ENCODE results near the gene SNAP25. TPM values are rescaled to one million over a fixed set of nuclear protein-coding genes. Genes with fewer than 3 reads are reported as not detected.

The SNAP25 gene
- total RNA-seq, 4 donors from 2014 or later = 0.47 to 5.5 (median 2.3) TPM

DNA sequence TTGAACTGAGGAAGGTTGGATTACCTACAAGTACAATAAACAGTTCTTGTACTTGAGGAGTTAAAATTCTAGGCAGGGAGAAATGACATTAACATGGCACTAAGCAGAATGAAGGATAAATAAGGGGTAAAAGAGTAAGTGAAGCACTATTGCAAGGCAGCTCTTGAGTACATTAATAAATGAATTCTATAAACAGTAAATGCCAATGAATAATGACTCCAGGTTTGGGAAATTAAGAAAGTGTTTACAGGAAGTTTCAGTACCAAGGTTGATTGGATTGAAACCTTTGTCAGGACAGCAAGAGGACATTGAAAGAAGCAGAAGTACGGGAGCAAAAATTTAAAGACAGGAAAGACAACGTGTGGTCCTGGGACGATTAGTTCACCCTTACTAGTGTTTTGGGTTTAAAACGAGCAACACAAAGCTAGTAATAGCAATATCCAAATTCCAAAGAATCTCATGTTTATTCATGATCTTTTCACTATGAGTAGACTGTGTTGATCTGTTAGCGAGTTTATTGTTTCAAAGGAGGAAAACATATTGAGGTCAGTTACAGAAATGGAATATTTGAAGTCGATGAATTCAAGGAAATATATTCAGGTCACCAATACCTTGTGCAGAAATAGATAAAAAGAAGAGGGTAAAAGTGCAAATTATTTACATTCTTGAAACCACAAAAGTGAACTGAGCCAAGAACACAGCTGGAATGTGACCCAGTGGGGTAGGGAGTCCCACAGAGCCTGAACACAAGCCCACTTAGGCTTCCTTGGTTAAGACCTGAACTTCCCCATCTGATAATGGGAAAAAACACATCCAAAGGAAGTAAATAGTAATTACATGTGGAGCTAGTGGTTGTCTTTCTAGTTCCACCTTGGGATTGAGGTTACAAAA, 134.5 kb downstream of the SNAP25 start:
- no peaks in the 10 kb centered on the region for H3K4me1 ChIP-seq
- H3K36me3 ChIP-seq = no peaks in the 10 kb centered on the region
- no peak for ATAC-seq
- H3K4me3 ChIP-seq = no peak overlapping the region
- H3K27ac ChIP-seq = no peak overlapping the region
- H3K27me3 ChIP-seq = no peaks in the 10 kb centered on the region
- TF ChIP-seq EP300 (IDR thresholded peaks at IDR 0.05) (no peak), POLR2AphosphoS5 (IDR thresholded peaks at IDR 0.05) (no peak), POLR2A (IDR thresholded peaks at IDR 0.05) (no peak)
- H3K9me3 ChIP-seq = no peaks in the 10 kb centered on the region
- 33% methylated on average over 6 of the region's 6 CpGs for WGBS, 2 donors (ENCODE audit: low coverage in 1 of 2)

DNA sequence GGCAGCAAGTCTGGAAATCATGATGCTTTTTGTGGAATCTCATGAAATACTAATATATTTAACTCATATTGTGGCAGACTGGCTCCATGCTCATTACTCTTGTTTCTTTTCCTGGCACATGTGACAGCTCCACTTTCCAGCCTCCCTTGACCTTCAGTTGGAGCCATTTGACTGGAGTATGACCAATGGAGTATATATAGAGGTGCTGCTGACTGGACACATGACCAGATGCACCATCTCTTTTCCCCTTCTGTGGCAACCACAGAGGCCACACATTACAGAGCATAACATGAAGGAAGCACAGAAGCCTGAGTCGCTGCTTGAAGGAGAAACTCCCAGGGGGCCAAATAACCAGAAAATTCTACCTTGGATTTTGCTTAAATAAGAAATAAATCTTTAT, 138.0 kb downstream of the SNAP25 start:
- H3K9me3 ChIP-seq = no peaks in the 10 kb centered on the region
- ATAC-seq = no peak
- no peaks in the 10 kb centered on the region for H3K27me3 ChIP-seq
- TF ChIP-seq POLR2A (IDR thresholded peaks at IDR 0.05) = no peak
- TF ChIP-seq, protein P1, sequence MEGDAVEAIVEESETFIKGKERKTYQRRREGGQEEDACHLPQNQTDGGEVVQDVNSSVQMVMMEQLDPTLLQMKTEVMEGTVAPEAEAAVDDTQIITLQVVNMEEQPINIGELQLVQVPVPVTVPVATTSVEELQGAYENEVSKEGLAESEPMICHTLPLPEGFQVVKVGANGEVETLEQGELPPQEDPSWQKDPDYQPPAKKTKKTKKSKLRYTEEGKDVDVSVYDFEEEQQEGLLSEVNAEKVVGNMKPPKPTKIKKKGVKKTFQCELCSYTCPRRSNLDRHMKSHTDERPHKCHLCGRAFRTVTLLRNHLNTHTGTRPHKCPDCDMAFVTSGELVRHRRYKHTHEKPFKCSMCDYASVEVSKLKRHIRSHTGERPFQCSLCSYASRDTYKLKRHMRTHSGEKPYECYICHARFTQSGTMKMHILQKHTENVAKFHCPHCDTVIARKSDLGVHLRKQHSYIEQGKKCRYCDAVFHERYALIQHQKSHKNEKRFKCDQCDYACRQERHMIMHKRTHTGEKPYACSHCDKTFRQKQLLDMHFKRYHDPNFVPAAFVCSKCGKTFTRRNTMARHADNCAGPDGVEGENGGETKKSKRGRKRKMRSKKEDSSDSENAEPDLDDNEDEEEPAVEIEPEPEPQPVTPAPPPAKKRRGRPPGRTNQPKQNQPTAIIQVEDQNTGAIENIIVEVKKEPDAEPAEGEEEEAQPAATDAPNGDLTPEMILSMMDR (IDR thresholded peaks at IDR 0.05) = no peak
- TF ChIP-seq POLR2AphosphoS5 (IDR thresholded peaks at IDR 0.05) = no peak
- no peak for TF ChIP-seq EP300 (IDR thresholded peaks at IDR 0.05)
- no peaks in the 10 kb centered on the region for H3K36me3 ChIP-seq
- H3K27ac ChIP-seq = no peak overlapping the region
- H3K4me1 ChIP-seq = no peaks in the 10 kb centered on the region
- no peak overlapping the region for H3K4me3 ChIP-seq
- 88% methylated on average over 1 of the region's 1 CpG; no CpG with 5 or more reads in 1 of the 2 donors for WGBS, 2 donors (ENCODE audit: low coverage in 1 of 2)

Small RNA genes lying within 50 kb of the gene (small RNA-seq; reads per million reads assigned to genes)
- 0 reads per million in 4 donors for gene HIGD1AP15

Other genes with a start within 250 kb of the SNAP25 start
- 1 to 10 TPM in 1 of 4 donors, under 1 TPM in 3; 0.47 to 1.3 (median 0.84) TPM for gene ANKEF1, start 183.8 kb upstream of the SNAP25 start, total RNA-seq
- 10 to 100 TPM; 15.9 to 22.4 (median 17.7) TPM for gene MKKS, start 215.4 kb downstream of the SNAP25 start, total RNA-seq
- 1 to 10 TPM; 1.3 to 3.0 (median 1.9) TPM for gene SLX4IP, start 216.5 kb downstream of the SNAP25 start, total RNA-seq